Right lung (tissue), 5 donors: ENCODE data around the gene CD84. TPM values are rescaled to one million over a fixed set of nuclear protein-coding genes. Genes with fewer than 3 reads are reported as not detected.
A peak's percentile ranks its signal among the peaks of the same experiment; 100 is the strongest.
"Not testable (repeated sequence)": the region's sequence is repeated elsewhere in the genome, so short reads cannot be mapped to it uniquely, and the experiment has no call there.

Experiments
- DNase-seq, 2 donors: peaks; one replicate each; pipeline ENCODE4 v3.0.0-alpha.2; 2013
- polyA plus RNA-seq, 5 donors: library from polyadenylated mRNA; unstranded; fragments of 120-200 nt; gene quantifications; one replicate each; pipeline versions ENCODE4 v1.2.1 to v1.2.3, GENCODE V29; 2013; ENCODE audit warnings: inconsistent platforms in 1 of 5, low replicate concordance in 1 of 5; ENCODE audit not compliant: insufficient read length in 5 of 5, insufficient read depth in 1 of 5

CD84 gene
- polyA plus RNA-seq, 5 donors, result 1.2 to 3.2 (median 2.4) TPM

DNA sequence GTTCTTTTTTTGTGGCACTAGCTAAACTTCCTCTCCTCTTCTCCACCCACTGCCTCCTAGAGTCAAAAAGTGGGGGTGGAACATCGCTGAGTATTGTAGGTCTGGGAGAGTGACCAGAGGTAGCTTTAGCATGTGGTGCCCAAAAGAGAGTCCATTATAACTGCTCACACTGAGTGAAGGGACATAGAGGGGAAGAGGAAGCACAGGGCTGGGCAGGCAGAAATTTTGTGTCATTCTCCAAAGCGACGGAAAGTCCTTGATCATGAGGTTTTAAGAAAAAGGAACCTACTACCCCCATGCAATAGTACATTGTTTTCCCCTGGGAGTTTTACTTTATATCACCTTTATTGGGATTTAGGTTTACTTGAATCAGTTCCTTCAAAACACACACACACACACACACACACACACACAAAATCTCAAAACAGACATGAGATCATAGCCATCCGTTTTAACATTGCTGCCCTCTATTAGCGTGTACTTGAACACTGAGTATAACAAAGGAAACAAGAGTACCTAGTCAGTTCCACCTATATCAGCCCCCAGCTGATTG, 4.1 kb downstream of the CD84 start:
- no peak for DNase-seq

- DNase-seq, result no peak
Observed at GRCh38 chr1:160570840-160571239, 8.5 kb downstream of the CD84 start.

GRCh38 chr1:160569806-160570205, 9.5 kb downstream of the CD84 start:
- no peak for DNase-seq

DNA sequence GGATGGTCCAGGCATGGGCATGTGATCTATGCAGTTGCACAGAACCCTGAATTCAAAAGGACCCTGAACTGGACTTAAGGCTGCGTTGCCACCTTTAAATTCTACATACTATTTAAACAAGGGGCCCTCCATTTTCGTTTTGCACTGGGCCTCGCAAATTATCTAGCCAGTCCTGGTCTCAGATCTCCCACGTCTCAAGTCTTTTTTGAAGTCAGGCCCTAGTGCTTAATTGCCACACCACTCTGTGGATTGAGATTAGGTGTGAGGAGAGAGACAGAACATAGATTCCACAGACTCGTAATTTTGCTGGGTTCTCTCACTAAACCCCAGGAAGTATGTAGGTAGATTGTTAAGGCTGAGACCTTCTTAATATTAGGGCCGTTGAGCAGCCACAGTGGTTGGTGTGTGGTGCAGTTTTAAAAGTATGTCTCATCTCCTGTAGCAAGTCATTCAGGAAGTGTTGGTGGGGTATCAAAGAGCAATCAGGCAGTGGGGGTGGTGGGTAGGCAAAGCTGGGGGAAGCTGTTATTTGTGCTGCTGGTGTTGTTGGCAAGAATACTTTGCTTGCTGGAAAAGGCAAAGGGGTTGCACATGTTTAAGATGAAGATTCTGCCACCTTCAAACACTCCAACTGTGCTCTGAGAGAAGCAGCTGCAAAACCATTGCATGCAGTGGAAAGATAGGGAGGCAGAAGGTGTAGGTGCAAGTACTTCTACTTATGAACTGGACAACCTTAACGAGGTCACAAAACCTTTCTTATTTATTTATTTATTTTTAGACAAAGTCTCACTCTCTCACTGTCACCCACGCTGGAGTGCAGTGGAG, 11.2 kb downstream of the CD84 start:
- peak in 1 of 2 donors; percentile 5 for DNase-seq

DNA sequence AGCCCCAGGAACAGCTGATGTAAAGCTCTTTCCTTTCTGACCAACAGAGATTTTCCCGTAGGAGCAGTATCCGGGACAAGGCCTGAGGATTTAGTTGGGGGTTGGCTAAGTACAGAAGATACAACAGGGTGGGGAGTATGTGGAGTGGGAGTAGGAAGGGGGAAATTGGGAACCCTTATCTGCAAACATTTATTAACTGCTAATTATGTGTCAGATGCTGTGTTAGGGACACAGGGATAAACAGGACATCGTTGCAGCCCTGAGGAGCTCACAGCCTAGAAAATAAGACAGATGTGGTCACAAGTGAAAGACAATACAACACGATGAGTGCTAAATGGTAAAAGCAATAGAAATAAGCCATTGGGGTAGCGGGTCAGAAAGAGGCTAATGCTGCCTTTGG, 12.0 kb downstream of the CD84 start:
- DNase-seq, result peak; percentile 45 to 59

DNA sequence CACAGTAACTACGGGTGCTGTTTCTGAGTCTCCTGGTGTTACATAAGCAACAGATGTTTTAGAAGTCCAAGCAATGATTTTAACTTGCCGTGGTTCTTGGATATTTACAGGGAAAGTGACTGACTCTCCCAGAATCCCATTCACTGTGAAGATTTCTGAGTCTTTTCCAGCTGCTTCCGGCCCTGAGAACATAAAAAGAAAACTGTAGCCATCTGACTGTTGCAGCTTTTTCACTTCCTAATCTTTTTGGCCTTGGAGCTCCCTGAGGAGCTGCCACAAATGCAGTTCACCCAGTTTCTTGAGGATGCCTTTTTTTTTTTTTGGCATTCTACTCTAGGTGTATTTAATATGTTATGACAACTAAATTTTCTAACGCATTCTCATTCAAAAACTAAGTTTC, 13.7 kb downstream of the CD84 start:
- no peak for DNase-seq

DNA sequence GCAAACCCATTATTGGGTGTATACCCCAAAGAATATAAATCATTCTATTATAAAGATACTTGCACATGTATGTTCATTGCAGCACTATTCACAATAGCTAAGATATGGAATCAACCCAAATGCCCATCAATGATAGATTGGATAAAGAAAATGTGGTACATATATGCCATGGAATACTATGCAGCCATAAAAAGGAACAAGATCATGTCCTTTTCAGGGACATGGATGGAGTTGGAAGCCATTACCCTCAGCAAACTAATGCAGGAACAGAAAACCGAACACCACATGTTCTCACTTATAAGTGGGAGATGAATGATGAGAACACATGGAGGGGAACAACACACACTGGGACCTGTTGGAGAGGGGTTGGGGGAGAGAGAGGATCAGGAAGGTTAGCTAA, 16.1 kb downstream of the CD84 start:
- DNase-seq, result not testable (repeated sequence)

DNA sequence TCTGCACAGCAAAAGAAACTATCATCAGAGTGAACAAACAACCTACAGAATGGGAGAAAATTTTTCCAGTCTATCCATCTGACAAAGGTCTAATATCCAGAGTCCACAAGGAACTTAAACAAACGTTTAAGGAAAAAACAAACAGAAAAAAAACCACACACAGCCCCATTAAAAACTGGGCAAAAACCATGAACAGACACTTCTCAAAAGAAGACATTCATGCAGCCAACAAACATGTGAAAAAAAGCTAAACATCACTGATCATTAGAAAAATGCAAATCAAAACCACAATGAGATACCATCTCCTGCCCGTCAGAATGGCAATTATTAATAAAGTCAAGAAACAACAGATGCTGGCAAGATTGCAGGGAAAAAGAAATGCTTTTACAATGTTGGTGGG, 16.6 kb downstream of the CD84 start:
- not testable (repeated sequence) for DNase-seq

DNA sequence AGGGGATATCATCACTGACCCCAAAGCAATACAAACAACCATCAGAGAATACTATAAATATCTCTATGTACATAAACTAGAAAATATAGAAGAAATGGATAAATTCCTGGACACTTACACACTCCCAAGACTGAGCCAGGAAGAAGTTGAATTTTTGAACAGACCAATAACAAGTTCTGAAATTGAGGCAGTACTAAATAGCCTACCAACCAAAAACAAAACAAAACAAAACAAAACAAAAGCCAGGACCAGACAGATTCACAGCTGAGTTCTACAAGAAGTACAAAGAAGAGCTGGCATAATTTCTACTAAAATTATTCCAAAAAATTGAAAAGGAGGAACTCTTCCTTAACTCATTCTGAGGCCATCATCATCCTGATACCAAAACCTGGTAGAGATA, 18.5 kb downstream of the CD84 start:
- DNase-seq, result no peak

DNA sequence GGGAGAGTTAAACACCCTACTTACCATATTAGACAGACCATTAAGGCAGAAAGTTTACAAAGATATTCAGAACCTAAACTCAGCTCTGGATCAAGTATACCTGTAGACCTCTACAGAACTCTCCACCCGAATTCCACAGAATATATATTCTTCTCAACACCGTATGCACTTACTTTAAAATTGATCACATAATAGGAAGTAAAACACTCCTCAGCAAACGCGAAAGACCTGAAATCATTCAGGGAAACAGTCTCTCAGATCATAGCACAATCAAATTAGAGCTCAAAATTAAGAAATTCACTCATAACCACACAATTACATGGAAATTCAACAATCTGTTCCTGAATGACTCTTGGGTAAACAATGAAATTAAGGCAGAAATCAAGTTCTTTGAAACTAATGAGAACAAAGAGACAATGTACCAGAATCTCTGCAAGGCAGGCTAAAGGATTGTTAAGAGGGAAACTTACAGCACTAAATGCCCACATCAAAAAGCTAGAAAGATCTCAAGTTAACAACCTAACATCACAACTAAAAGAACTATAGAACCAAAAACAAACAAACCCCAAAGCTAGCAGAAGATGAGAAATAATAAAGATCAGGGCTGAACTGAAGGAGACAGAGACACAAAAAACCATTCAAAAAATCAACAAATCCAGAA, 19.1 kb downstream of the CD84 start:
- DNase-seq, result no peak

DNA sequence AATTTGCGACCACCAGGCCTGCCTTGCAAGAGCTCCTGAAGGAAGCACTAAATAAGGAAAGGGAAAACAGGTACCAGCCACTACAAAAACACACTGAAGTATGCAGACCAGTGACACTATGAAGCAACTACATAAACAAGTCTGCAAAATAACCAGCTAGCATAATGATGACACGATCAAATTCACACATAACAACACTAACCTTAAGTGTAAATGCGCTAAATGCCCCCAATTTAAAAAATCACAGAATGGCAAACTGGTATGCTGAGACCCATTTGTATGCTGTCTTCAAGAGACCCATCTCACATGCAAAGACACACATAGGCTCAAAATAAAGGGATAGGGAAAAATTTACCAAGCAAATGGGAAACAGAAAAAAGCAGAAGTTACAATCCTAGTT, 19.9 kb downstream of the CD84 start:
- not testable (repeated sequence) for DNase-seq

GRCh38 chr1:160558660-160559380, 20.5 kb downstream of the CD84 start:
- DNase-seq, result no peak

DNA sequence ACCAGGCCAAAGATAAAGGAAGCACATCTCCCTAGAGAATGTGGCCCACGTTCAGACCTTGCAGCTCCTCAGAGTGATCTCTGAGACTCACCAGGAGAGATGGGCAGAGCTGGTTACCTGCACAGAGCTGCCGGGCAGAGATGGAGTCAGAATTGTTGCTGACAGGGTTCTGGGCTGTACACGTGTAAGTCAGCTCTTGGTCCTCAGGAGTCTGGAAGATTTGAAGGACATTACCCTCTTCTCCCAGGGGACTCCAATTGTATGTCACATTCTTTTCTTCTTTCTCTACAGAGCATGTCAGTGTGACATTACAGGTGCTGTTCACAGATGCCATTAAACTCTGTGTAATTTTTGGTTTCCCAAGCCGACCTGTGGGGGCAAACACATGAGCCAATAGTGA, 25.5 kb downstream of the CD84 start:
- no peak for DNase-seq

DNA sequence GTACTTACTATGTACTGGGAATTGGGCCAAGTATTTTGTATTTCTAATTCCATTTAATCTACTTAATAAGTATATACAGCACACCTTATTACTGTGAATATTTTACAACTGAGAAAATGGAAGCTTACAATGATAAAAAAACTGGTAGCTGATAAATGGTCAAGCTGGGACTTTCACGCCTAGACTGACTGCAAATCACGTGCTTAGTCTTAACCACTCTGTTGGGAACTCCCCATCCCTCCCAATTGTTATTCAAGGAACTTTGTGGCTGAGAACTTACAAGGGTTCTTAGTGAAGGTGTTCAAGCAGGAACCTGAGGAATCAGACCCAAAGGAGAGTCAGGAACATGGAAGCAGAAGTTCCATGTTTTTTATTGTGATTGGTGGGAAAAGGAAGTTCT, 26.9 kb downstream of the CD84 start:
- DNase-seq, result no peak

DNA sequence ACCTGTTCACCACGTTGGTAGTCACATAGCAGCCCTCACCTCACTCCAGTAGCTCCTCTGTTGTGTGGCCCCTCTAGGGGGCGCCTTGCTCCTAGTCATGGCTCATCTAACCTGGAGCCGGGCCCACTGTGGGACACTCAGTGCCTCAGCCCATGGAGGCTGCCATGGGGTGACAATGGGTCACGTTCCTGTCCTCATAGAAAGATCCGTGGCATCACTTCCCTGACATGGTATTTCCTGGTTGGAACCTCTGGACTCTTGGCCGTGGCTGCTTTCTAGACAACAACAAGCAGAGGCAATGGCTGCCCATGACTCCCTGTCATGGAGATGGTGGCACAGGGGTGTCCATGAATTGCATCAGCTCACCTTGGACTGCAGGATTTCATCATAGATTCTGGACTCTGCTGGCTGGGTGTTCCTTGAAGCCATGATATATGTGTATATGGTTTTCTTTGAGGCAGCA, 28.7 kb downstream of the CD84 start:
- no peak for DNase-seq

- no peak for DNase-seq
Observed at GRCh38 chr1:160549665-160550006, 29.7 kb downstream of the CD84 start.

GRCh38 chr1:160548960-160549664, 30.2 kb downstream of the CD84 start:
- no peak for DNase-seq

DNA sequence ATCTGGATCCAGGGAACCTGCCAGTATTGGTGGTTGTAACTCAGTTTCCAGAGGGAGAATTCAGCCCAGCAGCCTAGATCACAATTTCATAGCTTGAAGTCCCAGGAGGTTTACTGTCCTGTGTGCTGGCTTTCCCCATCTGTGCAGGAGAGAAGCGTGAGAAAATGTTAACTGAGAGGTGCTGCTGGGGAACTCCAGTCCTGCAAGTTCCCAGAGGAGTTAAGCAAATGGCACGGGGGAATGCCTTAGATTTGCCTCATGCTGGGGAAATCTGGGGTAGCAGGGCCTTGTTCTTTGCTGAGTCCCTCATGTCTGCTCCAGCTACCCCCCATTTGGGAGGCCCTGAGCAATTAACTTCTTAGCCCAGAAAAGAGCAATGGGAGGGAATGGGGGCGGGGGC, 31.1 kb downstream of the CD84 start:
- no peak for DNase-seq

GRCh38 chr1:160547422-160547821, 31.9 kb downstream of the CD84 start:
- DNase-seq, result no peak

GRCh38 chr1:160546942-160547341, 32.4 kb downstream of the CD84 start:
- no peak for DNase-seq

GRCh38 chr1:160544647-160545046, 34.6 kb downstream of the CD84 start:
- no peak for DNase-seq
